Measurements from ENCODE around the gene SH3BP4. TPM values are rescaled to one million over a fixed set of nuclear protein-coding genes. Genes with fewer than 3 reads are reported as not detected.

SH3BP4 gene
- total and polyA plus RNA-seq, 2 of the 8 experiments (the other 6 are each of a cell fraction or from before 2014, with no cell fraction given), result 28.3 to 35.4 TPM

- TF ChIP-seq CHD7 (IDR thresholded peaks at IDR 0.05; ENCODE audit: insufficient replicate concordance, low read length), result no peak
- TF ChIP-seq KDM1A (IDR thresholded peaks at IDR 0.05; ENCODE audit: borderline replicate concordance, low read length), result no peak
- no peak for TF ChIP-seq CHD1 (IDR thresholded peaks at IDR 0.05; ENCODE audit: low read depth, low read length)
Measured at GRCh38 chr2:235066895-235067294, 115.1 kb downstream of the SH3BP4 start (continued).
